H1 (cell line): ENCODE data around the gene WDR90. TPM values are rescaled to one million over a fixed set of nuclear protein-coding genes. Genes with fewer than 3 reads are reported as not detected.

Experiments
- BRCA1 ChIP-seq: IDR thresholded peaks from 2 replicates; pipeline ENCODE4 v1.6.1; 2012; ENCODE audit warnings: low read depth, low read length, improper control_type of control experiment
- EGR1 ChIP-seq: IDR thresholded peaks from 2 replicates; pipeline ENCODE4 v1.6.1; 2011; ENCODE audit warnings: low read depth, low read length, borderline replicate concordance
- EZH2 ChIP-seq: fragments of 200-600 bp; sonication (generic); IDR thresholded peaks from 2 replicates; pipeline ENCODE4 v1.7.1; 2012; ENCODE audit warnings: low read depth, mild to moderate bottlenecking, moderate library complexity, low read length, inconsistent platforms; ENCODE audit not compliant: severe bottlenecking
- GABPA ChIP-seq: IDR thresholded peaks from 2 replicates; pipeline ENCODE4 v1.6.1; 2011; ENCODE audit warnings: mild to moderate bottlenecking, low read length, moderate library complexity, borderline replicate concordance; ENCODE audit not compliant: insufficient read depth
- JUN ChIP-seq: IDR thresholded peaks from 2 replicates; pipeline ENCODE4 v1.6.1; 2011; ENCODE audit warnings: low read depth, mild to moderate bottlenecking, improper control_type of control experiment, low read length
- JUND ChIP-seq: IDR thresholded peaks from 2 replicates; pipeline ENCODE4 v1.6.1; 2011; ENCODE audit warnings: mild to moderate bottlenecking, improper control_type of control experiment, low read length
- KDM1A ChIP-seq: fragments of 200-600, 300-600 bp; sonication (generic); IDR thresholded peaks from 2 replicates; pipeline ENCODE4 v1.7.1; 2016; ENCODE audit warnings: mild to moderate bottlenecking, low read length, borderline replicate concordance
- KDM5A ChIP-seq: fragments of 200-600 bp; IDR thresholded peaks from 2 replicates; pipeline ENCODE4 v1.7.1; 2012; ENCODE audit warnings: mild to moderate bottlenecking, low read length, inconsistent platforms, mixed read lengths
- MAFK ChIP-seq: IDR thresholded peaks from 2 replicates; pipeline ENCODE4 v1.6.1; 2012; ENCODE audit warnings: low read depth, mild to moderate bottlenecking, improper control_type of control experiment, low read length
- POU5F1 ChIP-seq: IDR thresholded peaks from 2 replicates; pipeline ENCODE4 v1.6.1; 2011; ENCODE audit warnings: low read depth, mild to moderate bottlenecking, low read length, moderate library complexity
- RAD21 ChIP-seq, 2 experiments: IDR thresholded peaks in 1 of 2; conservative IDR thresholded peaks in 1 of 2; 2 replicates each; pipeline ENCODE4 v1.6.1; 2011; ENCODE audit warnings: low read depth in 2 of 2, low read length in 2 of 2, improper control_type of control experiment in 1 of 2, inconsistent platforms in 1 of 2, mild to moderate bottlenecking in 1 of 2, moderate library complexity in 1 of 2
- RFX5 ChIP-seq: IDR thresholded peaks from 2 replicates; pipeline ENCODE4 v1.6.1; 2011; ENCODE audit warnings: low read depth, low read length, improper control_type of control experiment, borderline replicate concordance
- SAP30 ChIP-seq: fragments of 300-600 bp; sonication (generic); IDR thresholded peaks from 2 replicates; pipeline ENCODE4 v1.7.1; 2012; ENCODE audit warnings: low read length, moderate library complexity, mild to moderate bottlenecking, inconsistent platforms; ENCODE audit not compliant: insufficient read depth, insufficient replicate concordance
- SIN3A ChIP-seq, 2 experiments: IDR thresholded peaks in 1 of 2; conservative IDR thresholded peaks in 1 of 2; 2 replicates each; pipeline ENCODE4 v1.6.1; 2011 to 2012; ENCODE audit warnings: low read length in 2 of 2, improper control_type of control experiment in 1 of 2, low read depth in 1 of 2, mild to moderate bottlenecking in 1 of 2
- SIX5 ChIP-seq: IDR thresholded peaks from 2 replicates; pipeline ENCODE4 v1.6.1; 2011; ENCODE audit warnings: mild to moderate bottlenecking, low read depth, low read length
- SP1 ChIP-seq: IDR thresholded peaks from 2 replicates; pipeline ENCODE4 v1.6.1; 2011; ENCODE audit warnings: low read depth, low read length
- SUZ12 ChIP-seq: fragments of 200-600 bp; sonication (generic); IDR thresholded peaks from 2 replicates; pipeline ENCODE4 v1.6.1; 2012; ENCODE audit warnings: mild to moderate bottlenecking, inconsistent platforms, low read length, moderate library complexity, mixed read lengths
- TAF7 ChIP-seq: optimal IDR thresholded peaks from 2 replicates; pipeline ENCODE3; 2011; ENCODE audit warnings: low read depth, mild to moderate bottlenecking, inconsistent platforms, low read length, moderate library complexity, borderline replicate concordance
- TCF12 ChIP-seq: IDR thresholded peaks from 2 replicates; pipeline ENCODE4 v1.6.1; 2011; ENCODE audit warnings: low read depth, mild to moderate bottlenecking, low read length
- USF2 ChIP-seq: IDR thresholded peaks from 2 replicates; pipeline ENCODE4 v1.6.1; 2011; ENCODE audit warnings: low read length, improper control_type of control experiment
- polyA plus RNA-seq, 7 experiments: library from polyadenylated mRNA; depleted of rRNA in 3 of 7; stranded (reverse) in 5 of 7; unstranded in 2 of 7; fragments of >200 nt in 5 of 7; fragments of 200-250 nt in 2 of 7; gene quantifications; 1 replicate in 5 of 7; 2 replicates in 1 of 7; 4 replicates in 1 of 7; pipeline versions ENCODE4 v1.2.1 to v1.2.3, GENCODE V29; 2011 to 2013; ENCODE audit warnings: missing spikeins in 2 of 7, mixed read lengths in 2 of 7
- total RNA-seq: library from RNA; stranded (reverse); fragmentation: NEBNext Ultra II Directional; extraction: Animal tissue kit (Norgen Biotek cat#: 25700); gene quantifications from 2 replicates; pipeline ENCODE4 v1.2.1, GENCODE V29; 2021
- TF ChIP-seq, protein P1 (sequence below): IDR thresholded peaks from 2 replicates; pipeline ENCODE4 v1.6.1; 2012; ENCODE audit warnings: inconsistent platforms

The WDR90 gene
- total and polyA plus RNA-seq, 2 of the 8 experiments (the other 6 are each of a cell fraction or from before 2014, with no cell fraction given), result 24.0 to 47.2 TPM

DNA sequence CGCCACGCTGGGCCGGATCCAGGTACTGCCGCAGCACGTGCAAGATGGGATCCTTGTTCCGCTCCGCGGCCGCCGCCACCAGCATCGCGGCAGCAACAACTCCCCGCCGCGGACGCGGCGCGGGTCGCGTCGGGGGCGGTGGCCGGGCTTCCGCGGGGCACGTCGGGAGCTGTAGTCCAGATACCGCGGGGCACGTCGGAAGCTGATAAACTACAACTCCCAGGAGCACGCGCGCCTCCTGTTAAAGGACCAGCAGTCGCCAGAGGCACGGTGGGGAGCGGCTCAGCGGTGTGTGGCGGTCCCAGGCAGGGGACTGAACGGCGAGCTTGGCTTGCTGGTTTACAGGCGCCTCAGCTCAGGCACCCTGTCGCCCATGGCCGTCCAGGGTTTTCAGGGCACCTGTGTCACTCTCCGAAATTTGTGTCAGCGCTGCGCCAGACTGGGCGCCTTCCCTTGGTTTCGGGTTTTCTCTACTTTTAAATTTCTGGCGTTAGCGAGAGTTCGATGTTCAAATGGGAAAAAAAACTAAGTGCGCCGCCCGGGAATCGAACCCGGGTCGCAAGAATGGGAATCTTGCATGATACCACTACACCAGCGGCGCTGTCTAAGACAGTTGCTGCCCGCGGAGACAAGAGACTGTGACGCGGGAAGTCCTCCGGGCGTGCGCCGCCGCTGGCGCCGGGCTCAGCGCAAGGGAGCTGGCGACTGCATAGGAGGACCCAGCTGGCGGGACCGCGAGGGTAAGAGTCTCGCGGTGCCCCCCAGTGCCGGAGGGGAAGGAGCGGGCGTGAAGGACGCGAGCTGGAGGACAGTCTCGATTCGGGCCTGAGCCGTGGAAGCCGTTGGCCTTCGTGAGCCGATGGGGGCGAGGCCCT is 12.7 kb upstream of the WDR90 start, which contains the start of gene METTL26 (continued):
- TF ChIP-seq GABPA, result peak; percentile 61; the same call in 1 of the 2 replicates
- 0 out of 4 replicates have a peak, but pooled peaks of 1 of the 2 experiments have one; percentile 0 for TF ChIP-seq RAD21 (IDR thresholded peaks at IDR 0.05 in 1 of 2, conservative IDR thresholded peaks at IDR 0.05 in 1 of 2; ENCODE audit: low read depth in 2 of 2, low read length in 2 of 2)
- no peak; the same call in 1 of the 2 replicates for TF ChIP-seq POU5F1
- no peak for TF ChIP-seq KDM1A
- TF ChIP-seq EZH2, result no peak
- TF ChIP-seq KDM5A, result no peak
- no peak for TF ChIP-seq RFX5
- peak; percentile 61 for TF ChIP-seq TAF7
- TF ChIP-seq SIX5, result peak; percentile 81
- TF ChIP-seq BRCA1, result no peak
- TF ChIP-seq MAFK, result peak; percentile 75; the same call in 1 of the 2 replicates
- peak; percentile 65 to 73; a peak in 3 of 4 replicates for TF ChIP-seq SIN3A (conservative IDR thresholded peaks at IDR 0.05 in 1 of 2, IDR thresholded peaks at IDR 0.05 in 1 of 2; ENCODE audit: low read depth in 1 of 2, low read length in 2 of 2)
- TF ChIP-seq SAP30, result peak; percentile 74
- no peak for TF ChIP-seq SUZ12
- TF ChIP-seq USF2, result no peak
- no peak; the same call in 1 of the 2 replicates for TF ChIP-seq SP1
- TF ChIP-seq, protein P1, sequence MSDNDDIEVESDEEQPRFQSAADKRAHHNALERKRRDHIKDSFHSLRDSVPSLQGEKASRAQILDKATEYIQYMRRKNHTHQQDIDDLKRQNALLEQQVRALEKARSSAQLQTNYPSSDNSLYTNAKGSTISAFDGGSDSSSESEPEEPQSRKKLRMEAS, result peak; percentile 94
- TF ChIP-seq TCF12, result no peak
- TF ChIP-seq JUN, result no peak
- peak; percentile 39; the same call in 1 of the 2 replicates for TF ChIP-seq EGR1
- TF ChIP-seq JUND, result no peak
